Tibial artery (tissue), 4 donors: ENCODE results near the gene PXMP2.
"Not testable (repeated sequence)": the region's sequence is repeated elsewhere in the genome, so short reads cannot be mapped to it uniquely, and the experiment has no call there.

Experiments
- DNase-seq, 2 donors: peaks; one replicate each; pipeline ENCODE4 v3.0.0-alpha.2; 2019
- H3K27ac ChIP-seq, 2 donors: fragments of 200-600 bp; sonication (generic) in 1 of 2; 1 replicate in 1 of 2; 2 replicates in 1 of 2; pipeline ENCODE4 v1.5.1; 2018 to 2019; ENCODE audit warnings: mild to moderate bottlenecking in 1 of 2
- H3K27me3 ChIP-seq, 2 donors: fragments of 200-600 bp; sonication (generic) in 1 of 2; one replicate each; pipeline versions ENCODE4 v1.5.1 to v1.6.0; 2016 to 2019
- H3K36me3 ChIP-seq, 3 donors: fragments of 200-600 bp; sonication (generic) in 2 of 3; one replicate each; pipeline ENCODE4 v1.5.1; 2016 to 2019; ENCODE audit warnings: mild to moderate bottlenecking in 2 of 3
- H3K4me1 ChIP-seq, 4 donors: fragments of 200-600 bp; sonication (generic) in 2 of 4; 1 replicate in 3 of 4; 2 replicates in 1 of 4; pipeline ENCODE4 v1.5.1; 2016 to 2019
- H3K4me3 ChIP-seq, 2 donors: fragments of 200-600 bp; sonication (generic) in 1 of 2; 1 replicate in 1 of 2; 2 replicates in 1 of 2; pipeline ENCODE4 v1.5.1; 2018 to 2019; ENCODE audit warnings: mild to moderate bottlenecking in 2 of 2
- H3K9me3 ChIP-seq, 3 donors: fragments of 200-600 bp; sonication (generic) in 1 of 3; one replicate each; pipeline ENCODE4 v1.5.1; 2016 to 2019
- intact Hi-C: fragments of 100-400 bp; cut with DNase I; formaldehyde crosslinking; loops from one replicate; pipeline ENCODE4 v1.15.0; 2023; ENCODE audit warnings: low total_unique reads
- TF ChIP-seq, protein P1 (sequence below), 2 experiments: fragments of 200-600 bp in 1 of 2; fragments of 450-650 bp in 1 of 2; IDR thresholded peaks; one replicate each; pipeline ENCODE4 v1.5.1; 2017 to 2019; ENCODE audit warnings: antibody characterized with exemption in 2 of 2, mild to moderate bottlenecking in 1 of 2, moderate library complexity in 1 of 2

Gene PXMP2

DNA sequence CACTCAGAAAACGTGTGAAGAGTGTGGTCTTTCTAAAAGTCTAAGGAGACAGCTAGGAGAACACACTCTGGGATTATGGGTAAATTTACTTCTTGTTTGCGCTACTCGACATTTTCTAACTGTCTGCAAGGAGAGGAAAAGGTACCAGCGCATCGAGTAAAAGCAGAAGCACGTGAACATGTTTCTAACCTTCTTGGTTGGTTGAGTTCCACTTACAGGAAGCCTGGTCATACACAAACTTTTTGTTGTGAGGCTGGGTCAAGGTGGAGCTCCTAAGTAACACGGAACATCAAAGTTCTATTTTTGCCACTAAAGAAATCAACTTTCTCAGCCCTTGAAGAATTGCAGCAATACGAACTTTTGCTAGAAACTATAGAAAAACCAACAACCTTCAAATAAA is 54.2 kb downstream of the PXMP2 start:
- TF ChIP-seq, protein P1, sequence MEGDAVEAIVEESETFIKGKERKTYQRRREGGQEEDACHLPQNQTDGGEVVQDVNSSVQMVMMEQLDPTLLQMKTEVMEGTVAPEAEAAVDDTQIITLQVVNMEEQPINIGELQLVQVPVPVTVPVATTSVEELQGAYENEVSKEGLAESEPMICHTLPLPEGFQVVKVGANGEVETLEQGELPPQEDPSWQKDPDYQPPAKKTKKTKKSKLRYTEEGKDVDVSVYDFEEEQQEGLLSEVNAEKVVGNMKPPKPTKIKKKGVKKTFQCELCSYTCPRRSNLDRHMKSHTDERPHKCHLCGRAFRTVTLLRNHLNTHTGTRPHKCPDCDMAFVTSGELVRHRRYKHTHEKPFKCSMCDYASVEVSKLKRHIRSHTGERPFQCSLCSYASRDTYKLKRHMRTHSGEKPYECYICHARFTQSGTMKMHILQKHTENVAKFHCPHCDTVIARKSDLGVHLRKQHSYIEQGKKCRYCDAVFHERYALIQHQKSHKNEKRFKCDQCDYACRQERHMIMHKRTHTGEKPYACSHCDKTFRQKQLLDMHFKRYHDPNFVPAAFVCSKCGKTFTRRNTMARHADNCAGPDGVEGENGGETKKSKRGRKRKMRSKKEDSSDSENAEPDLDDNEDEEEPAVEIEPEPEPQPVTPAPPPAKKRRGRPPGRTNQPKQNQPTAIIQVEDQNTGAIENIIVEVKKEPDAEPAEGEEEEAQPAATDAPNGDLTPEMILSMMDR (IDR thresholded peaks at IDR 0.05): no peak
- H3K4me1 ChIP-seq: no peaks in the 10 kb centered on the region
- intact Hi-C loops: no loop called here
- no peaks in the 10 kb centered on the region for H3K9me3 ChIP-seq
- no peaks in the 10 kb centered on the region for H3K27me3 ChIP-seq
- H3K36me3 ChIP-seq: peaks cover 82 to 100% (median 98%) of the 10 kb centered on the region in 3 donors
- no peak for DNase-seq
- no peak overlapping the region for H3K4me3 ChIP-seq
- H3K27ac ChIP-seq: no peak overlapping the region

- Histone ChIP-seq H3K27me3 (no peaks in the 10 kb centered on the region), H3K36me3 (peaks cover 93 to 100% (median 99%) of the 10 kb centered on the region in 3 donors), H3K4me1 (no peaks in the 10 kb centered on the region), H3K27ac (no peak overlapping the region), H3K9me3 (no peaks in the 10 kb centered on the region), H3K4me3 (no peak overlapping the region)
- TF ChIP-seq, protein P1 (IDR thresholded peaks at IDR 0.05): no peak
- intact Hi-C loops: no loop called here
- no peak for DNase-seq
Measured at GRCh38 chr12:132743831-132744230, 56.4 kb downstream of the PXMP2 start.

GRCh38 chr12:132746613-132747012 is 59.2 kb downstream of the PXMP2 start:
- no peak for DNase-seq
- intact Hi-C loops: no loop called here
- Histone ChIP-seq H3K4me3 (no peak overlapping the region), H3K36me3 (peaks cover 95 to 100% (median 98%) of the 10 kb centered on the region in 3 donors), H3K27ac (no peak overlapping the region), H3K4me1 (no peaks in the 10 kb centered on the region), H3K27me3 (no peaks in the 10 kb centered on the region), H3K9me3 (no peaks in the 10 kb centered on the region)
- TF ChIP-seq, protein P1 (IDR thresholded peaks at IDR 0.05): no peak

GRCh38 chr12:132747395-132747794 is 60.0 kb downstream of the PXMP2 start:
- intact Hi-C loops: no loop called here
- Histone ChIP-seq H3K36me3 (peaks cover 93 to 100% (median 98%) of the 10 kb centered on the region in 3 donors), H3K9me3 (no peaks in the 10 kb centered on the region), H3K27ac (no peak overlapping the region), H3K4me3 (no peak overlapping the region), H3K27me3 (no peaks in the 10 kb centered on the region), H3K4me1 (no peaks in the 10 kb centered on the region)
- TF ChIP-seq, protein P1 (IDR thresholded peaks at IDR 0.05): no peak
- no peak for DNase-seq

DNA sequence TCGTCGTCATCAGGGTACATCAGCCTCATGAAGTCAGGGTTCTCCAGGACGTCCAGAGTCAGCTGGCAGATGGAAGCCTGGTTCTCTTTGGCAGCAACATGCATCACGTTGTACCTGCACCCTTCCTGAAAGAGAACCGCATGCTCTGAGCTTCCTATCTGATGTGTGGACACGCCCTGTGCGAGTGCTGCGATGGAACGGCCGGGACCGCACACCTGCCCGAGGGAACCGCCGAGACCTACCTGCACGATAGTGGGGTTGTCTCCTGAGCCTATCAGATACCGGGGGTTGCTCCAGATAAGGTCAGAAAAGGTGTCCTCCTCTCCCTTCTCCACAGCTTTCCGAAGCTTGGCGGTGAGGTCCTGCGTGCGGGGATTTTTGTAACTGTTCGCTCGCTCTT is 60.5 kb downstream of the PXMP2 start:
- Histone ChIP-seq H3K27me3 (no peaks in the 10 kb centered on the region), H3K36me3 (peaks cover 93 to 100% (median 97%) of the 10 kb centered on the region in 3 donors), H3K9me3 (no peaks in the 10 kb centered on the region), H3K27ac (no peak overlapping the region), H3K4me1 (no peaks in the 10 kb centered on the region), H3K4me3 (no peak overlapping the region)
- no peak for DNase-seq
- intact Hi-C loops: no loop called here
- TF ChIP-seq, protein P1 (IDR thresholded peaks at IDR 0.05): no peak

GRCh38 chr12:132748319-132748718 is 60.9 kb downstream of the PXMP2 start:
- H3K4me1 ChIP-seq: no peaks in the 10 kb centered on the region
- H3K27me3 ChIP-seq: no peaks in the 10 kb centered on the region
- DNase-seq: no peak
- peaks cover 94 to 100% (median 97%) of the 10 kb centered on the region in 3 donors for H3K36me3 ChIP-seq
- no peaks in the 10 kb centered on the region for H3K9me3 ChIP-seq
- no peak overlapping the region for H3K27ac ChIP-seq
- TF ChIP-seq, protein P1 (IDR thresholded peaks at IDR 0.05): no peak
- intact Hi-C loops: no loop called here
- H3K4me3 ChIP-seq: no peak overlapping the region

- H3K27ac ChIP-seq, H3K4me3 ChIP-seq, DNase-seq, H3K27me3 ChIP-seq, H3K4me1 ChIP-seq, H3K9me3 ChIP-seq, intact Hi-C loops: not testable (repeated sequence)
- peaks cover 66 to 98% (median 71%) of the 10 kb centered on the region in 3 donors for H3K36me3 ChIP-seq
Measured at GRCh38 chr12:132753670-132754069, 66.3 kb downstream of the PXMP2 start.
